ENCODE results near the gene ARHGAP25. TPM values are rescaled to one million over a fixed set of nuclear protein-coding genes. Genes with fewer than 3 reads are reported as not detected.

Gene ARHGAP25
- total RNA-seq, 1 donor from 2014 or later: 4.6 TPM

DNA sequence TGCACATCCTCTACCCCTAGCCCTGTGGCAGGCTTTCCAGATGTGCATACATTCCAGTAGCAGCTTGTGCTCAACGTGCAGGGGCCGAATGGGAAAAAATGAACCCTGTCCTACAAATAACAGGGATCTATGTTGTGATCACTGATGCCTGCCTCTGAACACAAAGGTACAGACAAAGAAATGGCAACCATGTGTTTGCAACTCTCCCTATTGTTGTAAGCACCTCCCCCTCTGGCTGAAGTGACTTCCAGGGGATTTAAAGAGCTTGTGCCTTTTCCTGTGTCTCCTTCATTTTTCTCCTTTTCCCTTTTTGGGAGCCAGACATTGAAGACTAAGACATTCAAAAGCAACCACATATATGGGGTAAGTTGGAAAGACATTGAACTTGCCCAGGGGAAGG lies 21.6 kb downstream of the ARHGAP25 start:
- H3K4me3 Mint-ChIP-seq (ENCODE audit: unreplicated experiment): no peak overlapping the region
- TF ChIP-seq CTCF (IDR thresholded peaks at IDR 0.05; ENCODE audit: unreplicated experiment): no peak
- no peaks in the 10 kb centered on the region for H3K36me3 Mint-ChIP-seq (ENCODE audit: low read depth, unreplicated experiment)
- H3K27ac Mint-ChIP-seq (ENCODE audit: unreplicated experiment): peak overlapping the region; percentile 75
- H3K27me3 Mint-ChIP-seq (ENCODE audit: unreplicated experiment): no peaks in the 10 kb centered on the region
- peaks cover 16% of the 10 kb centered on the region for H3K4me1 Mint-ChIP-seq (ENCODE audit: unreplicated experiment)
- no peaks in the 10 kb centered on the region for H3K9me3 Mint-ChIP-seq (ENCODE audit: unreplicated experiment)
- DNase-seq (ENCODE audit: low spot score): no peak

DNA sequence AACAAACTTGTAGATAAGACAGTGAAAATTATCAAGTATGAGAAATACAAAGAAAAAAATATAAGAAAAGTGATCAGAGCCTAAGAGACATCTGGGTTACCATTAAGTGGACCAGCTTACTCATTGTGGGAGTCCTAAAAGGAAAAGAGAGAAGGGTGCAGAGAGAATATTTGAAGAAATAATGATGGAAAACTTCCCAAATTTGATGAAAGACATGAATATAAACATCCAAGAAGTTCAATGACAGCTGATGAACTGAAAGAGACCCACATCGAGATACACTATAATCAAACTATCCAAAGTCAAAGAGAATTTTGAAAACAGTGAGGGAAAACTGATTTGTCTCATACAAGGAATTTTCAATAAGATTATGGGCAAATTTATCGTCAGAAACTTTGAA lies 22.5 kb downstream of the ARHGAP25 start:
- Mint-ChIP-seq H3K36me3 (ENCODE audit: low read depth, unreplicated experiment) (no peaks in the 10 kb centered on the region), H3K4me1 (ENCODE audit: unreplicated experiment) (peaks cover 18% of the 10 kb centered on the region), H3K9me3 (ENCODE audit: unreplicated experiment) (no peaks in the 10 kb centered on the region)

GRCh38 chr2:68762100-68762499 lies 27.5 kb downstream of the ARHGAP25 start:
- H3K27ac Mint-ChIP-seq (ENCODE audit: unreplicated experiment): no peak overlapping the region
- no peak for DNase-seq (ENCODE audit: low spot score)
- no peaks in the 10 kb centered on the region for H3K36me3 Mint-ChIP-seq (ENCODE audit: low read depth, unreplicated experiment)
- peaks cover 19% of the 10 kb centered on the region for H3K4me1 Mint-ChIP-seq (ENCODE audit: unreplicated experiment)
- H3K9me3 Mint-ChIP-seq (ENCODE audit: unreplicated experiment): no peaks in the 10 kb centered on the region
- TF ChIP-seq CTCF (IDR thresholded peaks at IDR 0.05; ENCODE audit: unreplicated experiment): no peak
- H3K27me3 Mint-ChIP-seq (ENCODE audit: unreplicated experiment): peaks cover 6% of the 10 kb centered on the region
- no peak overlapping the region for H3K4me3 Mint-ChIP-seq (ENCODE audit: unreplicated experiment)

More for the DNA sequence above, 22.5 kb downstream of the ARHGAP25 start:
- TF ChIP-seq CTCF (IDR thresholded peaks at IDR 0.05; ENCODE audit: unreplicated experiment): no peak
- Mint-ChIP-seq H3K4me3 (ENCODE audit: unreplicated experiment) (no peak overlapping the region), H3K27ac (ENCODE audit: unreplicated experiment) (no peak overlapping the region), H3K27me3 (ENCODE audit: unreplicated experiment) (no peaks in the 10 kb centered on the region)
- DNase-seq (ENCODE audit: low spot score): no peak

- Mint-ChIP-seq H3K27ac (ENCODE audit: unreplicated experiment) (no peak overlapping the region), H3K9me3 (ENCODE audit: unreplicated experiment) (no peaks in the 10 kb centered on the region), H3K27me3 (ENCODE audit: unreplicated experiment) (peaks cover 6% of the 10 kb centered on the region), H3K36me3 (ENCODE audit: low read depth, unreplicated experiment) (no peaks in the 10 kb centered on the region), H3K4me1 (ENCODE audit: unreplicated experiment) (peaks cover 19% of the 10 kb centered on the region), H3K4me3 (ENCODE audit: unreplicated experiment) (no peak overlapping the region)
- TF ChIP-seq CTCF (IDR thresholded peaks at IDR 0.05; ENCODE audit: unreplicated experiment): no peak
- DNase-seq (ENCODE audit: low spot score): no peak
These were observed 28.1 kb downstream of the ARHGAP25 start for GRCh38 chr2:68762665-68763064.

- DNase-seq (ENCODE audit: low spot score): no peak
- Mint-ChIP-seq H3K4me1 (ENCODE audit: unreplicated experiment) (peaks cover 19% of the 10 kb centered on the region), H3K27ac (ENCODE audit: unreplicated experiment) (no peak overlapping the region), H3K27me3 (ENCODE audit: unreplicated experiment) (peaks cover 8% of the 10 kb centered on the region), H3K36me3 (ENCODE audit: low read depth, unreplicated experiment) (no peaks in the 10 kb centered on the region), H3K9me3 (ENCODE audit: unreplicated experiment) (no peaks in the 10 kb centered on the region), H3K4me3 (ENCODE audit: unreplicated experiment) (no peak overlapping the region)
- no peak for TF ChIP-seq CTCF (IDR thresholded peaks at IDR 0.05; ENCODE audit: unreplicated experiment)
These were observed 29.6 kb downstream of the ARHGAP25 start for GRCh38 chr2:68764041-68764805.
